ENCODE measurements around the gene DYTN.
A peak's percentile ranks its signal among the peaks of the same experiment; 100 is the strongest.

GRCh38 chr2:206766057-206766930 is 48.1 kb upstream of the DYTN start:
- TF ChIP-seq SP1 (IDR thresholded peaks at IDR 0.05) (no peak), CTBP1 (IDR thresholded peaks at IDR 0.05; ENCODE audit: borderline replicate concordance) (no peak), ZNF384 (IDR thresholded peaks at IDR 0.05) (peak; percentile 31; the same call in 1 of the 2 replicates), LEF1 (IDR thresholded peaks at IDR 0.05; ENCODE audit: borderline replicate concordance) (no peak), HDGF (IDR thresholded peaks at IDR 0.05; ENCODE audit: borderline replicate concordance) (no peak), BHLHE40 (IDR thresholded peaks at IDR 0.05; ENCODE audit: borderline replicate concordance) (no peak), PKNOX1 (IDR thresholded peaks at IDR 0.05) (no peak)
